HFFc6 (cell line): Measurements from ENCODE around the gene DPYD. TPM values are rescaled to one million over a fixed set of nuclear protein-coding genes. Genes with fewer than 3 reads are reported as not detected.
A peak's percentile ranks its signal among the peaks of the same experiment; 100 is the strongest.

Experiments
- DNase-seq: peaks from one replicate; pipeline ENCODE4 v3.0.0-alpha.2; 2018
- H3K27ac Mint-ChIP-seq: 2 replicates; pipeline ENCODE4 v1.8.0; 2020; ENCODE audit warnings: mild to moderate bottlenecking, mixed read lengths
- H3K27me3 Mint-ChIP-seq: 2 replicates; pipeline ENCODE4 v1.8.0; 2021; ENCODE audit warnings: mild to moderate bottlenecking, moderate library complexity, mixed read lengths; ENCODE audit not compliant: insufficient read depth
- H3K36me3 Mint-ChIP-seq: 2 replicates; pipeline ENCODE4 v1.8.0; 2021; ENCODE audit warnings: low read depth, mixed read lengths
- H3K4me1 Mint-ChIP-seq: 2 replicates; pipeline ENCODE4 v1.8.0; 2020; ENCODE audit warnings: low read depth, mixed read lengths
- H3K4me3 Mint-ChIP-seq: 2 replicates; pipeline ENCODE4 v1.8.0; 2020; ENCODE audit warnings: mild to moderate bottlenecking, moderate library complexity, mixed read lengths
- H3K9me3 Mint-ChIP-seq: 2 replicates; pipeline ENCODE4 v1.8.0; 2020; ENCODE audit warnings: mild to moderate bottlenecking, mixed read lengths
- total RNA-seq, 6 experiments: library from RNA; stranded (reverse); fragmentation: NEBNext Ultra II Directional; extraction: Animal tissue kit (Norgen Biotek cat#: 25700); gene quantifications; 2 replicates in 1 of 6; 3 replicates in 5 of 6; pipeline ENCODE4 v1.2.3, GENCODE V29; 2021
- TF ChIP-seq, protein P1 (sequence below): fragments of 200-600 bp; sonication (generic); IDR thresholded peaks from 2 replicates; pipeline ENCODE4 v1.5.0; 2021; ENCODE audit warnings: antibody characterized with exemption, mild to moderate bottlenecking

Gene DPYD
- total RNA-seq, 6 experiments from 2014 or later = 37.0 to 77.8 (median 67.9) TPM

DNA sequence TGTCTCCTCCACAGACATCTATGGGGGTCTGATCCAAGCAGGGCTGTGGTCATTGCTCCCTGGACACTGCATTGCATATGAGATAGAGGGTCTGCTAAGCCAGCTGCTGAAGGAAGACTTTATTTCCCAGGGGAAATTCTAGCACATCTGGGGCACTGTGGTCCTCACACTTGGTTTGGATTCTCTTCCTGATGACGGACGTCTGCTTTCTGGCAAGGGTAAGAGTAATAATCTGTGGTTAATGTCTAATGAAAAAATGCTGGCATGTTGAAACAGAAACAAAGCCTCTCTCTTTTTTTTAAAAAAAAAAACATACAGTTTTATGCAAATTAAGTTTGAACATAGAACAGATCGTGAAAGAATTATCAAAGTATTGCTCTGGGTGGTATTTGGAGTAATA, 553.9 kb downstream of the DPYD start:
- H3K4me1 Mint-ChIP-seq = peaks cover 37% of the 10 kb centered on the region
- peaks cover 48% of the 10 kb centered on the region for H3K36me3 Mint-ChIP-seq
- DNase-seq = no peak
- TF ChIP-seq, protein P1, sequence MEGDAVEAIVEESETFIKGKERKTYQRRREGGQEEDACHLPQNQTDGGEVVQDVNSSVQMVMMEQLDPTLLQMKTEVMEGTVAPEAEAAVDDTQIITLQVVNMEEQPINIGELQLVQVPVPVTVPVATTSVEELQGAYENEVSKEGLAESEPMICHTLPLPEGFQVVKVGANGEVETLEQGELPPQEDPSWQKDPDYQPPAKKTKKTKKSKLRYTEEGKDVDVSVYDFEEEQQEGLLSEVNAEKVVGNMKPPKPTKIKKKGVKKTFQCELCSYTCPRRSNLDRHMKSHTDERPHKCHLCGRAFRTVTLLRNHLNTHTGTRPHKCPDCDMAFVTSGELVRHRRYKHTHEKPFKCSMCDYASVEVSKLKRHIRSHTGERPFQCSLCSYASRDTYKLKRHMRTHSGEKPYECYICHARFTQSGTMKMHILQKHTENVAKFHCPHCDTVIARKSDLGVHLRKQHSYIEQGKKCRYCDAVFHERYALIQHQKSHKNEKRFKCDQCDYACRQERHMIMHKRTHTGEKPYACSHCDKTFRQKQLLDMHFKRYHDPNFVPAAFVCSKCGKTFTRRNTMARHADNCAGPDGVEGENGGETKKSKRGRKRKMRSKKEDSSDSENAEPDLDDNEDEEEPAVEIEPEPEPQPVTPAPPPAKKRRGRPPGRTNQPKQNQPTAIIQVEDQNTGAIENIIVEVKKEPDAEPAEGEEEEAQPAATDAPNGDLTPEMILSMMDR = no peak
- H3K9me3 Mint-ChIP-seq = no peaks in the 10 kb centered on the region
- no peaks in the 10 kb centered on the region for H3K27me3 Mint-ChIP-seq
- no peak overlapping the region for H3K27ac Mint-ChIP-seq
- H3K4me3 Mint-ChIP-seq = no peak overlapping the region

DNA sequence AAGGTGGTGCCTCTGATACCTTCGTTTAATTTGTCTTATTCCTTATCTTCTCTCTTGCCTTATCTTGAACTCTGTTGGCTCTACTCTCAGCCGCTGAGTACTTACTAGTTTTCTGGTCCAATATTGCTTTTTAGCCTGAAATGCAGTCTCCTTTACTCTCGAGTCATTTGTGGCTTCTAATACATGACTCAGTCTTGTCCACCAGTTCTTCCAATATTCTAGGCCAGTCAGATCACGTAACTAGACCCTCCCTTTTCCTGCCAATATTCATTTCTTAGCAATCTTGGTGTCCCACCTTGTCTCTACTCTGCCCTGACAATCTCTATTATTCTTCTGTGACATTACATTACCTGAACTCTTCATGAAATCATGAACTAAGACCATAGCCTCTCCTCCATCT, 555.8 kb downstream of the DPYD start:
- H3K4me1 Mint-ChIP-seq = peaks cover 37% of the 10 kb centered on the region
- H3K36me3 Mint-ChIP-seq = peaks cover 54% of the 10 kb centered on the region
- no peaks in the 10 kb centered on the region for H3K27me3 Mint-ChIP-seq
- DNase-seq = no peak
- TF ChIP-seq, protein P1 = no peak
- no peak overlapping the region for H3K4me3 Mint-ChIP-seq
- no peaks in the 10 kb centered on the region for H3K9me3 Mint-ChIP-seq
- peak overlapping the region; percentile 52 for H3K27ac Mint-ChIP-seq

GRCh38 chr1:97364086-97364485, 556.7 kb downstream of the DPYD start:
- DNase-seq = peak; percentile 59
- Mint-ChIP-seq H3K27ac (peak overlapping the region; percentile 52), H3K4me3 (0 out of 2 replicates have a peak overlapping the region, but pooled peaks have one; percentile 7), H3K27me3 (no peaks in the 10 kb centered on the region), H3K4me1 (peaks cover 37% of the 10 kb centered on the region), H3K9me3 (no peaks in the 10 kb centered on the region), H3K36me3 (peaks cover 62% of the 10 kb centered on the region)
- TF ChIP-seq, protein P1 = no peak

DNA sequence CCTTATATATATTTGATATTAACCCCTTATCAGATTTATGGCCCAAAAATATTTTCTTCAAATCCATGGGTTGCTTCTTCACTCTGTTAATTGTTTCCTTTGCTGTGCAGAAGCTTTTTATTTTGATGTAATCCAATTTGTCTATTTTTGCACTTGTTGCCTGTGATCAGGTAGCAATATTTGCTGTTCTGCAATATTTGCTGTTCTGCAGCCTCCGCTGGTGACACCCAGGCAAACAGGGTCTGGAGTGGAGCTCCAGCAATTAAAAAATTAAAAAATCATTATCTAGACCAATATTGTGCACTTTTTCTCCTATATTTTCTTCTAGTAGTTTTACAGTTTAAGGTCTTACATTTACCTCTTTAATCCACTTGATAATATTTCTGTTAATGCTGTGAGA, 564.5 kb downstream of the DPYD start:
- peaks cover 17% of the 10 kb centered on the region for H3K4me1 Mint-ChIP-seq
- H3K4me3 Mint-ChIP-seq = no peak overlapping the region
- no peaks in the 10 kb centered on the region for H3K9me3 Mint-ChIP-seq
- TF ChIP-seq, protein P1 = no peak
- H3K36me3 Mint-ChIP-seq = peaks cover 41% of the 10 kb centered on the region
- no peak overlapping the region for H3K27ac Mint-ChIP-seq
- peaks cover 3% of the 10 kb centered on the region; the same call in 1 of the 2 replicates for H3K27me3 Mint-ChIP-seq
- no peak for DNase-seq

DNA sequence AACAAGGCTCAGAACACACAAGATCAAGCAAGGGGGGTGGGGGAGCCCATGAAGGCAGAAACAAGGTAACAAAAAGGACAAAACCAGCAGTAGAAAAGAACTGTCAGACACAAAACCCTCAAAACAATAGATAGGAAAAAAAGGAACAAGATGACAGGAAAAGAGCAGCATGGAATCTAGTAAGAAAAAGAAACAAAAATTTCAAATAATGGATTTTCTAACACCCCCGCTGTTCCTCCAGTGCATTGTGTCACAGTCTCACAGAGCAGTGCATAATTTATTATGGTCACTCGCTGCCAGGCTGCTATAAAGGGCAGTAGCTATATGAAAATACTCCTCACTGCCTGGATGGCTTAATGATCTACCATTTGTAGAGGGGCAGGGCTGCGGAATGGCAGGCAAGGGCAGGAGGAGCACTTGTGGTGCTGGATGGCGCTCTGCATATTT, 567.9 kb downstream of the DPYD start:
- H3K27me3 Mint-ChIP-seq = peaks cover 3% of the 10 kb centered on the region; the same call in 1 of the 2 replicates

More for the DNA sequence above, 567.9 kb downstream of the DPYD start:
- Mint-ChIP-seq H3K36me3 (peaks cover 12% of the 10 kb centered on the region; the same call in 1 of the 2 replicates), H3K4me3 (no peak overlapping the region), H3K9me3 (no peaks in the 10 kb centered on the region), H3K4me1 (peaks cover 41% of the 10 kb centered on the region), H3K27ac (peak overlapping the region; percentile 27; the same call in 1 of the 2 replicates)
- TF ChIP-seq, protein P1 = no peak
- no peak for DNase-seq
